Mesothelial cell of epicardium (in vitro differentiated cells): ENCODE data around the gene DCXR. TPM values are rescaled to one million over a fixed set of nuclear protein-coding genes. Genes with fewer than 3 reads are reported as not detected.

Source experiments
- DNase-seq, 2 experiments: peaks; one replicate each; pipeline ENCODE4 v3.0.0; 2021; ENCODE audit warnings: low spot score in 2 of 2; ENCODE audit not compliant: unreplicated experiment in 2 of 2
- H3K27ac Mint-ChIP-seq: 2 replicates; pipeline ENCODE4 v1.8.0; 2021; ENCODE audit warnings: mixed read lengths
- H3K27me3 Mint-ChIP-seq: 2 replicates; pipeline ENCODE4 v1.8.0; 2021; ENCODE audit warnings: low read depth, mixed read lengths
- H3K36me3 Mint-ChIP-seq: 2 replicates; pipeline ENCODE4 v1.8.0; 2021; ENCODE audit warnings: mixed read lengths
- H3K4me1 Mint-ChIP-seq: 2 replicates; pipeline ENCODE4 v1.8.0; 2021; ENCODE audit warnings: mixed read lengths
- H3K4me3 Mint-ChIP-seq: 2 replicates; pipeline ENCODE4 v1.8.0; 2021; ENCODE audit warnings: mild to moderate bottlenecking, moderate library complexity, mixed read lengths
- H3K9me3 Mint-ChIP-seq: 2 replicates; pipeline ENCODE4 v1.8.0; 2021; ENCODE audit warnings: mixed read lengths
- CTCF ChIP-seq: fragments of 200-600 bp; sonication (generic); IDR thresholded peaks from one replicate; pipeline ENCODE4 v1.5.0; 2021; ENCODE audit warnings: antibody characterized with exemption; ENCODE audit not compliant: unreplicated experiment
- total RNA-seq: library from RNA; stranded (reverse); gene quantifications from 3 replicates; pipeline ENCODE4 v1.2.1, GENCODE V29; 2021

The DCXR gene
- total RNA-seq, 1 donor from 2014 or later: 77.6 TPM

- no peaks in the 10 kb centered on the region for H3K27me3 Mint-ChIP-seq
- peaks cover 2% of the 10 kb centered on the region for H3K36me3 Mint-ChIP-seq
- no peak for TF ChIP-seq CTCF
- H3K9me3 Mint-ChIP-seq: no peaks in the 10 kb centered on the region
- peaks cover 13% of the 10 kb centered on the region for H3K4me1 Mint-ChIP-seq
- no peak overlapping the region for H3K27ac Mint-ChIP-seq
- H3K4me3 Mint-ChIP-seq: no peak overlapping the region
- no peak for DNase-seq
Observed at GRCh38 chr17:82054351-82055022, 17.0 kb upstream of the DCXR start.

- H3K27me3 Mint-ChIP-seq: no peaks in the 10 kb centered on the region
- H3K4me1 Mint-ChIP-seq: peaks cover 13% of the 10 kb centered on the region
- no peak overlapping the region for H3K27ac Mint-ChIP-seq
- no peak for TF ChIP-seq CTCF
- H3K9me3 Mint-ChIP-seq: no peaks in the 10 kb centered on the region
- H3K4me3 Mint-ChIP-seq: peak overlapping the region; percentile 84
- DNase-seq: no peak
- peaks cover 2% of the 10 kb centered on the region for H3K36me3 Mint-ChIP-seq
Observed at GRCh38 chr17:82053556-82054263, 16.2 kb upstream of the DCXR start.

GRCh38 chr17:82053130-82053529, 15.6 kb upstream of the DCXR start:
- H3K27me3 Mint-ChIP-seq: no peaks in the 10 kb centered on the region
- peaks cover 2% of the 10 kb centered on the region for H3K36me3 Mint-ChIP-seq
- DNase-seq: no peak
- no peak overlapping the region for H3K27ac Mint-ChIP-seq
- H3K4me3 Mint-ChIP-seq: peak overlapping the region; percentile 84
- peaks cover 13% of the 10 kb centered on the region for H3K4me1 Mint-ChIP-seq
- no peak for TF ChIP-seq CTCF
- no peaks in the 10 kb centered on the region for H3K9me3 Mint-ChIP-seq

- Mint-ChIP-seq H3K4me3 (peak overlapping the region; percentile 84), H3K4me1 (peaks cover 13% of the 10 kb centered on the region), H3K27me3 (no peaks in the 10 kb centered on the region), H3K9me3 (no peaks in the 10 kb centered on the region), H3K27ac (peak overlapping the region; percentile 21), H3K36me3 (peaks cover 1% of the 10 kb centered on the region)
- DNase-seq: no peak
- no peak for TF ChIP-seq CTCF
Observed at GRCh38 chr17:82052638-82053059, 15.2 kb upstream of the DCXR start.

GRCh38 chr17:82051776-82052637, 14.5 kb upstream of the DCXR start, which contains the start of the genes GPS1 and RFNG:
TSS of gene GPS1 (plus strand) at chr17:82051898. CDS start at chr17:82051932, 34 bp downstream.
TSS of gene RFNG (minus strand) at chr17:82051811. CDS start at chr17:82051766, 45 bp downstream.
- peak; percentile 70 to 81 for DNase-seq
- TF ChIP-seq CTCF: no peak
- no peaks in the 10 kb centered on the region for H3K27me3 Mint-ChIP-seq
- H3K9me3 Mint-ChIP-seq: no peaks in the 10 kb centered on the region
- peaks cover 7% of the 10 kb centered on the region for H3K36me3 Mint-ChIP-seq
- peak within 1 kb of the TSS; percentile 89 for H3K4me3 Mint-ChIP-seq
- H3K4me1 Mint-ChIP-seq: peaks cover 13% of the 10 kb centered on the region
- peak within 1 kb of the TSS; percentile 78 for H3K27ac Mint-ChIP-seq
